GM21619 (cell line): ENCODE measurements around the gene CWC22.
"Not testable (repeated sequence)": the region's sequence is repeated elsewhere in the genome, so short reads cannot be mapped to it uniquely, and the experiment has no call there.

Experiments used
- ATAC-seq: cut with Tn5 transposase; IDR thresholded peaks from one replicate; pipeline ENCODE4 v1.9.1; 2021; ENCODE audit not compliant: unreplicated experiment

Gene CWC22

DNA sequence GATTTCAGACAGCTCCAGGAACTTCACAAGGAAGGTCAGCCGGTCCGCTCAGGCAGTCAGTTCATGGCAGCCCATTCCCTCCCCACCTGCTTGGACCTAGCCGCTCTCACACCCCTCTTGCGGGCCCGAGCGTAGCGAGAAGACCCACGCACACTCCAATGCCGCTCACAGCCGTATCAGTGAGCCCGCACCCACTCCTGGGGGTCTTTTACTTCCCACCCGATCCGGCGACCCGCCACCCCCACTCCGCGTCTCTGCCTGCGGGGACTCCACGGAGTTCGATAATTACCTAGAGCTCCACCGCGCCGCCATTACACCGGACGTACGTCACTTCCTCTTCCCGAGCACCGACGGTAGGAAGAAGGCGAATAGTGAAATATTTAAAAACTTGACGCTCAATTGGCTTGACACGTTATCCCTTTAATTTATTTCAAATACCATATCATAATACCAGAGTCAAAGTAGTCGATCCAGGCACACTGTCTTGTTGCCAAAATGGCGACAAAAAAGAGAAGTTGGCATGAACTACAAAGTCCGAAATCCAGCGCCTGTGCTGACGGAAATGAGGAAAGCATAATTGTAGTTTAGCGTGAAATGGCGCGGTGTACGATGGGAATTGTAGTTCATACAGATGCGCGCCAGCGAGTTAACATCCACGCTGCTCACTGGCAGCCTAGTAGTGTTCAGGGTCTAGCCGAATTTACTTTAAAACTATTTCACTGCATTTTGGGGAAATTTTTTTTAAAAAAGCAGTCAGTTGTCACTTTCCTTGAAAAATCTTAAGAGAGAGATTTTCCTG lies at the start of gene CWC22:
TSS of gene CWC22 (minus strand) at position 517 of the 799 bp plus-strand sequence. CDS start 13,956 bp downstream, outside the sequence.
- peak; percentile 98 for ATAC-seq

DNA sequence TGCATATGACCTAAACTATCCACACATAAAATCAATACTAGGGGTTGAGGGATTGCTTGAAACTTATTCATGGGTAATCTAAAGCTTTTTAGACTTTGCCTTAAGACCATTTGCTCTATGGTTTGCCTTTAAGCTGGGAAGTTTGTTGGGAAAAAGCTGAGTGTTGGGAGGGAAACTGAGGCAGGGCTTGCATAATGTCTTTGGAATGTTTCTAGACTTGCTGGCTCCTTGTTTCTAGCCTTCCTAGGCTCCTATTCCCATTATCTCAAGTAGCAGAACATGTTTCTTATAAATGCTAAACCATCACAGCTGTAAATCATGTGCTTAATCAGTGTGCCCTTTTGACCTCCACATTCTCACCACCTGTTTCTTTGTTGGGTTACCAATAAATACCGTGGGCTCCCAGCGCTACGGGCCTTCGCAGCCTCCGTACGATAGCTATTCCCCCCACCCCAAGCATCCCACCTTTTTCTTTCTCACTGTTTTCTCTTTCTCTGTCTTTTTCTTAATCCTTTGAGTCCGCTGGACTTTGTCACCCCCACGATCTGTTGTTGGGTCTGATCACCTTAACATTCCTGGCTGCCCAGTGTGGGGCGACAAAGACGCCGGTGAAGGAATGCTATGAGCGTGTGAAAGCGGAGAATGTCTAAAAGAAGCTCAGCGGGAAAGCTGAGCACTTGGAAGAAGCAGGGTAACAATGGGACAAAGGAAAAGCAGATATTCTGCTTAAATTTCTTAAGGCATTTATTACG lies 49.4 kb upstream of the CWC22 start:
- ATAC-seq, result no peak

DNA sequence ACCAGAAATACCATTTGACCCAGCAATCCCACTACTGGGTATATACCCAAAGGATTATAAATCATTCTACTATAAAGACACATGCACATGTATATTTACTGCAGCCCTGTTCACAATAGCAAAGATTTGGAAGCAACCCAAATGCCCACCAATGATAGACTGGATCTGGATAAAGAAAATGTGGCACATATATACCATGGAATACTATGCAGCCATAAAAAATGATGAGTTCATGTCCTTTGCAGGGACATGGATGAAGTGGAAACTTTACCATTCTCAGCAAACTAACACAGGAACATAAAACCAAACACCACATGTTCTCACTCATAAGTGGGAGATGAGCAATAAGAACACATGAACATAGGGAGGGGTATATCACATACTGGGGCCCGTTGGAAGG lies 47.5 kb upstream of the CWC22 start:
- not testable (repeated sequence) for ATAC-seq

DNA sequence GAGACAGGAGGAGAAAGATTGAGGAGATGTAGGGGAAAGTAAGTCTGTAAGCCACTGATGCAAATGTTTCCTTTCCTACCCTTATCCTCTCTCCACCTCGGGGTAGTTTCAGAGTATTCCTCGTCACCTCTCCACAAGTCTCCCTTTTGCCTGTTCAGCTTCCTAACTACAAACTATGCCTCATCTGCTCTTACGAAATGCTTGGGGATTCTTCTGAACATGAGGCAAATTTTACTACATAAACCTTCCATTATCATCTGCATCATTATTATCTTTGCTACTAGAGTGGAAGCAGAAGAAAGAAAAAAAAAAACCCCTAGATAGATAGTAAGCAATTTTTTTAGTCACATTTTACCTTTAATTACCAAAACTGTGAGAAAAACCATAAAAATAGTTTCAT lies 43.1 kb upstream of the CWC22 start:
- ATAC-seq, result no peak

DNA sequence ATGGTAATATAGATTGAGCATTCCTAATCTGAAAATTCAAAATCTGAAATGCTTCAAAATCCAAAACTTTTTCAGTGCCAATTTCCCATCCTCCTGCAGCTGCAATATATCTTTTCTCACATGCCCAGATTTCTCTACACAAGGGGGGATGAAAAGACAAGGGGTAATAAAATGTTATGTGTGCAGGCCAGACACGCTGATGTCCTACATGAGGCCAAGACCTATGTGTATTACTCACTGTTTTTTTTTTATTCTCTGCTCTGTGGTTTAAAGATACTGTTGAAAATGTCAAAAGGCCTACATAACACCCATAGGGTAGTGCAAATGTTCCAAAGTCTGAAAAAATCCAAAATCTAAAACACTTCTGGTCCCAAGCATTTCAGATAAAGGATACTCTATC lies 41.2 kb upstream of the CWC22 start:
- no peak for ATAC-seq

DNA sequence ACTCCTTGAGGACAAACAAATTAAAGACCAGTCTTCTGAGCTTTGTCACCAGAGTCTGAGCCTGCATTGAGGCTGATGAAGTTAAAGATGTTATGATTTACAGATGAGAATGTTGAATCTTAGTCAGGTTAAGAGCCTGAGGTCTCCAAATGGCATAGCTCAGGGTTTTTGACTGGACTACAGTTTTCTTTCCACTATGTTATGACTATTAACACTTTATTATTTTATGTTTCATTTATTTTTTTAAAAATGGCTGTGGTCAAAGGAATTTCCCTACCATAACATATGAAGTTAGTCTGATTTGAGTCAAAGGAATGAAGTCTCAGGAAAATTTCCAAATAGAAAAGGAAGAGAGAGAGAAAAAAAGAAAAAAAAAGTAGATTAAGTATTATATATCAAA lies 39.7 kb upstream of the CWC22 start:
- no peak for ATAC-seq

DNA sequence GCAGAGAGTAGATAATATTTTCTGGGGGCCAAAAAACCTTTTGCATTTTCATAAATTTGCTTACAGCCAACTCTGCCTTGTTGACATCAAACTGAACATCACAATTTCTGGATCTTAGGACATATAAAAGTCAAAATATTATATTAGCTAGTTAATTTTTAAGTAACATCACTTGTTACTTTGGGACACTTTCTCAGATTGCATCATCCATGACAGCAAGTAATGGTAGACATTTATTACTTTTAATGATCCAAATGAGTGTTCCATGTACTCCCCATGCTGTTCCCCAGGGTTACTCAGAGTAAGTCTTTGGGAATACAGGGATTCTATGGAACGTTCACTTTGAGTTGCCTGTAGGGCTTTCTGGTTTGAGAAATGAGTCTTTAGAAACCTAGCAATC lies 39.1 kb upstream of the CWC22 start:
- ATAC-seq, result no peak

DNA sequence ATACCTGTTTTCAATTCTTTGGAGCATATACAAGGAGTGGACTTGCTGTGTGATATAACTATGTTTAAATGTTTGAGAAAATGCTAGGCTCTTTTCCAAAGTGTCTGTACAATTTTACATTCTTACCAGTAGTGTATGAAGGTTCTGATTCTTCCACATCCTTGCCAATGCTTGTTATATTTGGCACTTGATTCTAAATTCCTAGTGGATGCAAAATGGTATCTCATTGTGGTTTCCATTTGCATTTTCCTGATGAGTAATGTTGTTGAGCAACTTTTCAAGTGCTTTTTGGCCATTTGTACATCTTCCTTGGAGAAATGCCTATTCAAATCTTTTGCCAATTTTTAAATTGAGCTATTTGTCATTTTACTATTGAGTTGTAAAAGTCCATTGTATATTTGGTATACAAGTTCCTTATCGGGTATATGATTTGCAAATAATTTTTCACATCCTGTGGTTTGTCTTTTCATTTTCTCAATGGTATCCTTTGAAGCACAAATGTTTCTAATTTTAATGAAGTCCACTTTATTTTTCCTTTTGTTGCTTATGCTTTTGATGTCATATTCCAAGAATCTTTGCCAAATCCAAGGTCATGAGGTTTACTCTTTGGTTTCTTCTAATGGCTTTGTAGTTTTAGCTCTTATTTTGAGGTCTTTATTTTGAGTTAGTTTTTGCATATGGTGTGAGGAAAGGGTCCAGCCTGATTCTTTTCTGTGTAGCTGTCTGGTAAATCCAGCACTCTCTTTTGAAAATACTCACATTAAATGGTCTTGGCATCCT lies 33.2 kb upstream of the CWC22 start:
- no peak for ATAC-seq

DNA sequence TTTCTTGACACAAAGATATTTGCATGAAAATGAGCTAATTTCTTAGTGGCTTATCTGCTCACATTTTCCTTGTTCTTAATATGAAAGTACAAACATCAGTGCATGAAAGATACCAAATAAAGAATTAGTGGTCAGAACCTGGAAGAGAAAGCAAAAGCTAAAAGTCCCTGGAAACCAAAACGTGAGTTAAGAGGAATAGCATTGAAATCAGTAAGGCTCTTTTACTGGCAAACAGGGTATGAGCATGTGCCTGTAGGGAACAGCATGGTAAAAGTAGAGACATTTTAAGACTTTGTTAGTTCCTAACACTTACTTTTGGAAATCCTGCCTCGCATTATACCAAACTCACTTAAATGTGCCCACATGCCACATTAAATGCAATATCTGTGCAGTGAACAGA lies 31.9 kb upstream of the CWC22 start:
- no peak for ATAC-seq

DNA sequence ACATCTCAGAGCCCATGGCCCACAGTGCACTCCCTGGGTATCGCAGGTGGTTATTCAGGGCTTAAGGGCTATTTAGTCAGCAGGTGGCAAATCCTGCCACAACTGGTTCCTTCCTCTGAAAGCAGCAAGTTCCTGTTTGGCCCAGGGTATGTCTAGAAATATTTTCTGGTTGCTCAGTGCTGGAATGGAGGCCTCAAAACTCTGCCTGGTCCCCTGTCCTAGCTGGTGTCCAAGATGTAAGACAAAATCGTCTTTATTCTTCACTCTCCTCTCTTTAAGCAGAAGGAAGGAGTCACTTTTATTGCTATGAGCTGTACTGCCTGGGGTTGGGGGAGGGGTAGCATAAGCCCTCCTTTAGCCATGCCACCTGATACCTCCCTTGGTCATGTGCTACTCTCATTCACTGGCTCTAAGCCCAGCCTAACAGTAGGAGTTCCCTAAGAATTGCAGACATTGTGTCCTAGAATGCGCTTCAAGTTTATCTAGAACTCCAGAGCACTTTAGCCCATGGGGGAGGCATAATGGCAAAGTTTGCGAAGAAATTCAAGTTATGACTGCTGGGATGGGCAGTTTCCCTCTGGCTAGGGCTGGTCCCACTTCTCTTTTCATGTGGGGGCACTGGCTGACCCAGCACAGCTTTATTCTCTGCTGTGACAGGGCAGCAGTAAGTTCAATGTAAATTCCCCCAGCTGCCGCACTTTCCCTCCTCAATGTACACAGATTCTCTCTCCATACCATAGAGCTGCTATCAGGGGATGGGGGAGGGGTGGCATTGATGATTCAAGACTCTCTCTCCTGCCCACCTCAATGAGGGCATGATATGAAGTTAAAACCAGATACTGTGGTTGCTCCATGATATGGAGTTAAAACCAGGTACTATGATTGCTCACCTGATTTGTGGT lies 27.1 kb upstream of the CWC22 start:
- no peak for ATAC-seq

DNA sequence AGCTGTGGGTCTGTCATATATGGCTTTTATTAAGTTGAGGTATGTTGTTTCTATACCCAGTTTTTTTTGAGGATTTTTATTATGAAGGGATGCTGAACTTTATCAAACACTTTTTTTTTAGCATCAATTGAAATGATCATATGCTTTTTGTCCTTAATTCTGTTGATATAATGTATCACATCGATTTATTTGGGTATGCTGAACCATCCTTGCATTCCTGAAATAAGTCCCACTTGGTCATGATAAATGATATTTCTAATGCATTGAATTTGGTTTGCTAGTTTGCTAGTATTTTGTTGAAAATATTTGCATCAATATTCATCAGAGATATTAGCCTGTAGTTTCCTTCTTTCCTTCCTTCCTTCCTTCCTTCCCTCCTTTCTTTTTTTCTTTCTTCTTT lies 22.5 kb upstream of the CWC22 start:
- ATAC-seq, result no peak

DNA sequence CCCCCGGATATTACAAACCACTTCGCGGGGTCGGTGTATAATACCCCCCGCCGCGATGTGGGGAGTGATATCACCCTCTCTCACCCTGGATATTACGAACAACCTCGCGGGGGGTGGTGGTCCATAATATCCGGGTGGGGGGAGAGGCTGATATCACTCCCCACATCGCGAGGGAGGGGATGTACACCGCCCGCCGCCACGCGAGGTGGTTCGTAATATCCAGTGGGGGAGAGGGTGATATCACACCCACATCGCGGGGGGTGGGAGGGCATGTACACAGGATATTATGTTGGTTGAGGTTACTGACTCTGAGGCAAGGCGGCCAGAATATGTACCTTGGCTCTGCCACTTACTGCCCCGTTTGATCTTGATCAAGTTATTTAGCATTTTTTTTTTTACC lies 14.8 kb upstream of the CWC22 start:
- ATAC-seq, result no peak

DNA sequence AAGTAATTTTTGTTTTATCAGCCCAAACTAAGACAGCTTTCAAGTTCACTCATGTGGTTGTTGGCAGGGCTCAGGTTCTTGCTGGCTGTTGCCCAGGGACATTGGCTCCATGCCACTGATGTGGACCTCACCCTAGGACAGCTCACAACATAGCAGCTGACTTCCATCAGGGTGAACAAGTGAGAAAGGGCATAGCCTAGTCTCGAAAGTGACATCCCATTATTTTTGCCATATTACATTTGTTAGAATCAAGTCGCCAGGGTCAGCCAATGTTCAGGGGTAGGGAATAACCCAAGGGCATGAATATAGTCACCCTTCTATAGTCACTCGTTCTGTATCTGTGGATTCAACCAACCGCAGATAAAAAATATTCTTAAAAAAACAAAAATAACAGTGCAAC lies 10.7 kb upstream of the CWC22 start:
- ATAC-seq, result no peak

DNA sequence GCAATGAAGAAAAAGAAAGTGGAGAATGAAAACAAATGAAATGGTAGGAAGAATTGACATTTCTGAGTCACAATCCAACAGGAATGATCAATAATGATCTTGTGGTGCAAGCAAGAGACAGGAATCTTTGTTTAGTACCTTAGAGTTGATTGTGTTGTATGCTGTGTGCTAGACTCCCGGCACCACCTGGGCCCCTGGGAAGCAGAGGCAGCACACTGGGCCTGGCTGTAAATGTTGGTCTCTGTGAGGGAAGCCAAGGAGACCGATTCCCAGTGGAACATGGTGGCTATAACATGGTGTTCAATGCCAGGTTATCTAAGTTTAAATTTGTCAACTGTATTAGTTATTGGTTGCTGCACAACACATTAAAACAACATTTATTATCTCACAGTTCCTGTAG lies 9.8 kb upstream of the CWC22 start:
- ATAC-seq, result no peak

DNA sequence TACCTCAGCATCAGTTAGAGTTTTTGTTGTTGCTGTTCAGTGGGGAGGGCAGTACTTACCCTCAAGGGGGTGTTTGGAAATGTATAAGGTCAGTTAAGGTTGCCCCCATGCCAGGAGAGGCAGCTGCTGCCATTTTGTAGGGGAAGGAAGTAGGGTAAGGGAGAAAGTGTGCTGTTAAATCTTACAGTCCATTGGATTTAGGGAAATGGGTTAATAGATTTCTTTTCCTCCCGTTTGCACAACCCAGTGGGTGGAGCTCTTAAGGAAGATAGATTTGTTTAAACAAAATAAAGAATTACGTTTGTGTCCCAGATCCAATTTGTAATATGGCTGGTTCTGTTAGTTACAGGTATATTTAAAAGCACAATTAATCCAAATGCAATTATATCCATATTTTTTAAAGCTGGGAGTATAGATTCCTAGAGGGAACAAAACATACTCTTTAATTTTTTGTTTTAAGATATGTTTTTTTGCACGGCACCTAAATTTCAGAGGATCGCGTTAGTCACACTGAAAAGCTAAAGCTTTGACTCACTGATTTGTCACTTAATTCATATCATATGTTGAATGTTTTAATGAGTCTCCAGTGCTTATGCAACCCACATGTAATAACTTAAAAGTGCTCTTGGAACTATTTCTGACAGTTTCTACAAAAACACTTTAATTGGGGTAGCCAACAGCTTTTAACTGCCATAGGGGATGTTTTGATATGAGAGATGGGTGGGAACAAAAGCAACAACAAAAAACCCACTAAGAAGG lies 9.0 kb upstream of the CWC22 start:
- ATAC-seq, result no peak

DNA sequence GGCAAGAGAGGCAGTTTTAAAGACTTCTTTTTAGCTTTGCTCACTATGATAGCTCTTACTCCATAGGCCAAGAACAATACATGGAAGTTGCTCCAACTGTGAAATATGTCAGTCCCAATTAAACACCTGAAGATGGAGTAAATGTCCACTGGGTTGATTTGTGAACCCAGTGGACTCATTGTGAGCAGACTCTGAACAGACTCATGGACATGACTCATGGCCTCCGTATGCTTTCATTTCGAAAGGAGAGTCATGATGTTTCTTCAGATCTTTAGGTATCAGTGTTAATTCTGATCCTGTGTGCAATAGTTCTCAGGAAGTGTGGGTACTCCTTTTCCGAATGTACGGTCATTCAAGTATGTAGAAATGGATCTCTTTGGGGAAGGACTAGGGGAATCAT lies 5.4 kb upstream of the CWC22 start:
- ATAC-seq, result no peak

DNA sequence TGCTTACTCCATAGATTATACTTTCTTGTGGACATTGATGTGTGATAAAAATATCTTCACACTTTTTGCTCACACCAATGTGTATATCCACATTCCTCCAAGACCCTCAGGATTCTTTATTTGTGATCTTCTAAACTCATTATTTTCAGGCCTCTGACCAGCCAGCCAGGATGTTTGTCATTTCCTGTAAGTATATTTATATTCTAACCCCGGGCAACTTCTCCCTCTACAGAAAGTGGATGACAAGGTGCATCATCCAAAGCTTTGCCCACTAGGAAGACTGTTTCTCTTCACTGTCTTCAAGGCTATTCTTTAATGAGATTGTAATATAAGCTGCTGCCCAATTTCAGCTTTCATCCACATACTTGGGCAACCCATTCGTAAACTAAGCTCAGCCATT lies 3.6 kb upstream of the CWC22 start:
- no peak for ATAC-seq

DNA sequence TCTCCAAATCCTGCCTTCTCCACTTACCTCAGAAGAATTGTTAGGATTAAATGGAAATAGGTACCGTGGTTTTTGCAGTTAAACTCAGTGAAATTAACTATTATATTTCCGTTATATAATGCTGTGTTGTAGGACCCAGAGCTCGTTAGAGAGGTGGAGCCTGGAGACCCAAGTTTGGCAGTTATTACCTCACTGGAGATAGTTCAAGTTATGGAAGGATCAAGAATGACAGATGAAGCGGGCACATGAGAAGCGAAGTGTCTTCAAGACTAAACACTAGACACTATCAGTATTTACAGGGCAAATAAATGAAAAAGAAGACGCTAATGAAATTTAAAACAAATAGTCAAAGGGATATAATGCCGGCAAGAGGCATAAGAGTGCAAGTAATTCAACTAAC lies 866 bp downstream of the CWC22 start:
- ATAC-seq, result no peak

DNA sequence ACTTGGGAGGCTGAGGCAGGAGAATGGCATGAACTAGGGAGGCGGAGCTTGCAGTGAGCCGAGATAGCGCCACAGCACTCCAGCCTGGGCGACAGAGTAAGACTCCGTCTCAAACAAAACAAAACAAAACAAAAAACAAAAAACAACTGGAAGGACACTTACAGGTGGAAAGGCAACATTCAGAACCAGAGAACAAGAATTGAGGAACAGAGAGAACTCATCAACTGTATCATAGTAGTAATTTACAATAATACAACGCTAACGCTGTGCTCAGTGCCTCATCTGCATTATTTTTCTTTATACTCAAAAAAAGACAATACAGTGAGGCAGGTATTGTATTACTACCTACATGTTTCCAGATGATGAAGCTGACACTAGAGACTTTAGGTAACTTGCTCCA lies 1.6 kb downstream of the CWC22 start:
- not testable (repeated sequence) for ATAC-seq

DNA sequence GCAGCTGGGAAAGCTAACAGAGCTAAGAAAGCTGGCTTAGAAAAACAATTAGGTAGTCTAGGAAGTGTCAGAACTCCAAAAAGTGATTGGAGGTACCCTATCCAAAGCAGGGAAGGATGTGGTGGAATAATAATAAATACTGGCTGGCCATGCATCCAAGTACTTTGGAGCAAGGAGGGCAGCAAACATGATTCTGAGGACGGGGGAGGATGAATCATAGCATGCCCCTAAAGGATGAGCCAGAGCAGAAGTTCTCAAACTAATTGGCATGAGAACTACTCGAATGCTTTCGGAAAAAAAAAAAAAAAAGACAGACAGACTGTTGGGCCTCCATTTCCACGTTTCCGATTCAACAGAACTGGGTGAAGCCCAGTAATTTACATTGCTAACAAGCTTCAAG lies 2.4 kb downstream of the CWC22 start:
- no peak for ATAC-seq
